ENCODE data around the gene MICU1.
"Not testable (repeated sequence)": the region's sequence is repeated elsewhere in the genome, so short reads cannot be mapped to it uniquely, and the experiment has no call there.

MICU1 gene

GRCh38 chr10:72499701-72500100, 126.2 kb downstream of the MICU1 start:
- DNase-seq: no peak

GRCh38 chr10:72490951-72491350, 134.9 kb downstream of the MICU1 start:
- no peak for DNase-seq

DNA sequence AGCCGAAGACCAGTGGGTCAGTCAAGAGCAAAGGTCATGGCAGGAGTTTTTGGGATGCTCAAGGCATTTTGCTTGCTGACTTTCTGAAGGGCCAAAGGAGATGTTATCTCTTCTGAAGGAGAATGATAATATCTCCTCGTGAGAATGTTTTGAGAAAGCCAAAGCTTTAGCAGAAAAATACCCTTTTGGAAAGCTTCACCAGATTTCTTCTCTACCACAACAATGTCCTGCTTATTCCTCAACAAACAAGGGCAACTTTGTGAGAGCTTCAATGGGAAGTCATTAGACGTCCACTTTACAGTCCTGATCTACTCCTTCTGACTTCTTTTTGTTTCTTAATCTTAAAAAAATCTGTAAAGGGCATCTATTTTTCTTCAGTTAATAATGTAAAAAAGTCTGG, 138.4 kb downstream of the MICU1 start:
- DNase-seq: no peak

GRCh38 chr10:72487116-72487515, 138.8 kb downstream of the MICU1 start:
- DNase-seq: no peak

DNA sequence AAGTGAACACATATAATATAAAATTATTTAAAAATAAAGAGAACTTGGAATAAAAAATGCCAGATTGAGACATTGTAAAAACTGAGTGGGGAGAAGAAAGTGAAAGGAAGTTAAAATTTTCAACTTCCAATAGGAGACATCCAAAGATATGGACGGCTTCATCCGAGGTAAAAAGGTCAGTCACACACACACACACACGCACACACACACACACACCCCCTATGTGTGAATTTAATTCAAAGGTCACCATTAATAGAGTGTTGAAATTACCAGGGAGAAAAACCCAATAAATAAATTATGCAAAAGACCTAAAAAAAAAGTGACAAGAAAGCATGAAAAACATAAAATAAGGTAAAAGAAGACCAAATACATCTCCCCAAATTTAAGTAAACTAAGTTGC, 140.2 kb downstream of the MICU1 start:
- DNase-seq: no peak

- DNase-seq: no peak
Measured at GRCh38 chr10:72484521-72484920, 141.4 kb downstream of the MICU1 start.

- DNase-seq: no peak
Measured at GRCh38 chr10:72483471-72483870, 142.4 kb downstream of the MICU1 start.

GRCh38 chr10:72480861-72481260, 145.0 kb downstream of the MICU1 start:
- no peak for DNase-seq

- no peak for DNase-seq
Measured at GRCh38 chr10:72477463-72477862, 148.4 kb downstream of the MICU1 start.

GRCh38 chr10:72472306-72472705, 153.6 kb downstream of the MICU1 start:
- no peak for DNase-seq

DNA sequence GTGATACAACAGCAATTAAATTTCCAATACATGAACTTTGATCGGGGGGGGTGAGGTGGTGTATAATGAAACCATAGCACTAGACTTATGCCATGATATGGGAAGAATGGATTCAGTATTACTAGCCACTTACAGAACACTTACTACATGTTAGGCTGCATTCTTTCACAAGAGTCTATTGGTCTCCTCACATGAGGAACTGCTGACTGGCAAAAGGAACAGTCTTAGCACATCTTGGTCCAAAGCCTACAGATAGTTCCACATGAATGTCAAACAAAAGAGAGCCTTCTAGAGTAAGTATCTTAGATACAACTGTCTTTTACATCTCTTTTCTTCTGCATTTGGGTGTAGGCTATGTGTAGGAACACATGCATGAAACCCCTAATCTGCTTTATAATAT, 155.2 kb downstream of the MICU1 start:
- DNase-seq: no peak

DNA sequence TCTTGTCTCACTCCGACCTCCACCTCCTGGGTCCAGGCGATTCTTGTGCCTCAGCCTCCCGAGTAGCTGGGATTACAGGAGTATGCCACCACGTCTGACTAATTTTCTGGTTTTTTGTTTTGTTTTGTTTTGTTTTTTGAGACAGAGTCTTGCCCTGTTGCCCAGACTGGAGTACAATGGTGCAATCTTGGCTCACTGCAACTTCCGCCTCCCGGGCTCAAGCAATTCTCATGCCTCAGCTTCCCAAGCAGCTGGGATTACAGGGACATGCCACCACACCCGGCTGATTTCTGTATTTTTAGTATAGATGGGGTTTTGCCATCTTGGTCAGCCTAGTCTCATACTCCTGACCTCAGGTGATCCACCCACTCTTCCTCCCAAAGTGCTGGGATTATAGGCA, 158.8 kb downstream of the MICU1 start:
- not testable (repeated sequence) for DNase-seq

- DNase-seq: no peak
Measured at GRCh38 chr10:72466018-72466417, 159.9 kb downstream of the MICU1 start.

GRCh38 chr10:72464438-72464837, 161.4 kb downstream of the MICU1 start:
- DNase-seq: no peak

DNA sequence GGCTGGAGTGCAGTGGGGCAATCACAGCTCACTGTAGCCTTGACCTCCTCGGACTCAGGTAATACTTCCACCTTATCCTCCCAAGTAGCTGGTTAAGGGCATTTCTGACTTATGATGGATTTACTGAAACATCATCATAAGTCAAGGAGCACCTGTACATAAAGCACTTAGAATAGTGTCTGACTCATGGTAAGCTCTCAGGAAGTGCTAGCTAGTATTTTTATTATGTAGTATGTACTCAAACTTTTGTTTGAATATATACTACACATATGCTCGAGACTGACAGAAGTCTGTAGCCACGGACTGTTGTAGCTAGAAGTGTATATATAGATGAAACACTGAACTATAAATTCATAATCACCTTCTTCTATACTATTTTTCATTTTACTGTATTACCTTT, 163.6 kb downstream of the MICU1 start:
- no peak for DNase-seq

- no peak for DNase-seq
Measured at GRCh38 chr10:72461085-72461484, 164.8 kb downstream of the MICU1 start.

DNA sequence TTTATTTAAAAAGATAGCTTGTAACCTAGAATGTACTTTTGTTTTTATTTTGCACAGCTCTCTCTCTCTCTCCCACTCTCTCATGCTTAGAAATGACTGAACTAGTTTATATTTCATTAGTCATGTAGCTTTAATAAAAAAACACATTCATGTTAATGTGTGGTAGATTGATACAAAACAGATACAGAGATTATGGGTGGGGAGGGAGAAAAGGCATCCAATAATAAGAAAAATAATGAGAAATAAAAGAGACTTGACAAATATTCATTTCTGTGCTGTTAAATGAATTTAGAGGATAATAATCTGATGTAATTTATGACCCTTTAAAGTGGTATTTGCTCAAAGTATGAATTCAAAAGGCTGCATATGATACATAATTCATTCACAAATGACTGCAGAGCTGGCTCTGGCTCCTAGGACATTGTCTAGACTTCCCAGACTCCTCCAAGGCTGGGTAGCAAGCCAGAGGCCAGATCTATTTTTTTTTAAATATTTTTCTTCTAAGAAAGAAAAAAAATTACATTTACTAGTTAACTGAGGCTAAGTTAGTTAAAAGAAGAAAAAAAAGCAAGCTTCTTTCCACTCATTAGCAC, 165.5 kb downstream of the MICU1 start:
- DNase-seq: no peak

DNA sequence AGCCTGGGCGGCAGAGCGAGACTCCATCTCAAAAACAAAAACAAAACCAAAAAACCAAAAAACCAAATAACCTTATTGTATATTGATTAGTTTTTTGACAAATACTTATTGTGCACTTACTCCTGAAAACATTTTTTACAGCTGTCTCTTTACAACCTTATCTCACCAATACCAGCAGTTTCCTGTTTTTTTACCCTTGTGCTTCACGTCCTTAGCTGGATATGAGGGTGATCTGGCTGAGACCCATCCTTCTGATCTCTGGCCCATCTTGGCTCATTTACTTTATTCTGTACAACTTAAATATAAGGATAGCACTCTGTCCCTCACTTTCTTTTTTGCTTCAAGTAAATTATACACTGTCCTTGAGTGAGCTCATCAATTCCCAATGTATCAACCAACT, 166.6 kb downstream of the MICU1 start:
- DNase-seq: no peak

DNA sequence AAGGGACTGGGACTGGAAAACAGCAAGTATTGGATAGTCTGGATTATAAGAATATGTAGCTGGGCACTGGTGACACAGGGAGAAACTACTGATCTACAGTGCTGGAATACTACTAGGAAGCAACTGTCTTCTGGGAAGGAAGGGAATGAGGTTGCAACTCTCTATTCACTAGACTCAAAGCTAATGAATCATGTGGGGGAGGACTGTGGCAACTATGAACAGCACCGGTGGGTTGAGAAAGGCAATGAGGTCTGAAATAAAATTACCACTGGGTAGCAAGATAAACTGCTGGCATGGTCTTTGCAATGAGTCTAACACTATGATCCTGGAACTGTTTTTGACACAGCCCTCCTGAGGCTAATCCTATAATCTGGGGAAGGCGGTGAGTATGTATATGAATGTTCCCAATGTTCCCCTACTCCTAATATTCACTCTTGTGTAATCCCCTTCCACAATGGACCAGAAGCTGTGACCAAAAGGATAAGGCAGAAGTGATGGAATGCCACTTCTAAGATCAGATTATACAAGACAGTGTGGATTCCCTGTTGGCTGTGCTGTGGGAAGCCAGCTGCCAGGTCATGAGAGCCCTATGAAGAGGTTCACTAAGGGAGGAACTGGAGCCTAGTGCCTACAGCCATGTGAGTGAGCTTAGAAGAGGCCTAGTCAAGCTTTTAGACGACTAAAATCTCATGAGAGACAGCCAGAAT, 169.8 kb downstream of the MICU1 start:
- no peak for DNase-seq

- DNase-seq: no peak
Measured at GRCh38 chr10:72449941-72450441, 175.9 kb downstream of the MICU1 start.

GRCh38 chr10:72445851-72446250, 180.0 kb downstream of the MICU1 start:
- DNase-seq: no peak

GRCh38 chr10:72442969-72443368, 182.9 kb downstream of the MICU1 start:
- not testable (repeated sequence) for DNase-seq

DNA sequence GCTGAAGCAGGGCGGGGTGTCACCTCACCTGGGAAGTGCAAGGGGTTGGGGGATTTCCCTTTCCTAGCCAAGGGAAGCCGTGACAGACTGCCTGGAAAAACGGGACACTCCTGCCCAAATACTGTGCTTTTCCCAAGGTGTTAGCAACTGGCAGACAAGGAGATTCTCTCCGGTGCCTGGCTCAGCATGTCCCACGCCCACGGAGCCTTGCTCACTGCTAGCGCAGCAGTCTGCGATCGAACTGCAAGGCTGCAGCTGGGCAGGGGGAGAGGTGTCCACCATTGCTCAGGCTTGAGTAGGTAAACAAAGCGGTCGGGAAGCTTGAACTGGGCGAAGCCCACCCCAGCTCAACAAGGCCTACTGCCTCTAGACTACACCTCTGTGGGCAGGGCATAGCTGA, 190.3 kb downstream of the MICU1 start:
- no peak for DNase-seq

GRCh38 chr10:72430936-72431335, 194.9 kb downstream of the MICU1 start:
- not testable (repeated sequence) for DNase-seq

DNA sequence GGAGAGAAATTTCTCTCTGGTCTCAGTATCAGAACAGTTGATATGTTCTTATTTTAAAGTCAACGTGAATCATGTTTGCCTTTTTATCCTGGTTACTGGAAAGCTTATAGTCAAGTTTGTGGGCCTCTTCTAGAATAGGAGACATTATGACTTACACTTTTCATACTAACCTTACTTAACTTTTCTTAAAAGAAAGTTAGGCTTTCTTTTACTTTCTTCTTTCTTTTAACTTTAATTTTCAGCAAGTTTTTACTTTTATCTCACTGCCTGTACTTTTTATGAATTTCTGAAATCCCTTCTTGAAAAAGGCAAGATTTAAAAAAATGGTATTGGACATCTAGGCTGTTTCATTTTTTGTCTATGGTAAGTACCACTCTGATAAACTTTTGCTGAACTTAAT, 195.9 kb downstream of the MICU1 start:
- no peak for DNase-seq

All from NCI-H1092 (cell line).